Glomerular visceral epithelial cell (primary cell): ENCODE results near the gene SFRP5.

ENCODE experiments used
- DNase-seq: peaks from one replicate; pipeline ENCODE4 v3.0.0-alpha.2; 2016; ENCODE audit errors: extremely low spot score

The SFRP5 gene

DNA sequence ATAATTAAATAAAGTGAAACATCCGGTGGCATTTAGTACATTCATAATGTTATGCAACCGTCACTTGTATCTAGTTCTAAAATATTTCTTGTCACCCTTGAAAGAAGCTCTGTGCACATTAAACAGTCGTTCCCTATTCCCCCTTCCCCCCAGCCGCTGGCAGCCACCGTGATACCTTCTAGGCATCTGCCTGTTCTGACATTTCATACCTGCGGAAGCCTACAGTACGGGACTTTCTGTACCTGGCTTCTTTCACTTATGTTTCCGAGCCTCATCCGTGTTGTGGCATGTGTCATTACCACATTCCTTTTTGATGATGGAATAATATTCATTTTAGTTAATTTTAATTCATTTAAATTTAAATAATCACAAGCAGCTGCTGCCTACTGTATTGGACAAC is 13.9 kb upstream of the SFRP5 start:
- DNase-seq = no peak

DNA sequence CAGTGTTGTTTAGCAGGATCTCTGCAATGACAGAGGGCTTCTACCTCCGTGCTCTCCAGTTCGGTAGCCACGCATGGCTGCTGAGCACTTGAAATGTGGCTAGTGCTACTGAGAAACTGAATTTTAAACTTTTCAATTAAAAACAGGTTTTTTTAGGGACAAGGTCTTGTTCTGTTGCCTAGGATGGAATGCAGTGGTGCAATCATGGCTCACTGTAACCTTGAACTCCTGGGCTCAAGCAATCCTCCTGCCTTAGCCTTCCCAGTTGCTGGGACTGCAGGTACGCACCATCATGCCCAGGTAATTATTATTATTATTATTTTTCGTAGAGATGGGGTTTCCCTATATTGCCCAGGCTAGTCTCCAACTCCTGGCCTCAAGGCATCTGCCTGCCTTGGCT is 13.4 kb upstream of the SFRP5 start:
- no peak for DNase-seq

DNA sequence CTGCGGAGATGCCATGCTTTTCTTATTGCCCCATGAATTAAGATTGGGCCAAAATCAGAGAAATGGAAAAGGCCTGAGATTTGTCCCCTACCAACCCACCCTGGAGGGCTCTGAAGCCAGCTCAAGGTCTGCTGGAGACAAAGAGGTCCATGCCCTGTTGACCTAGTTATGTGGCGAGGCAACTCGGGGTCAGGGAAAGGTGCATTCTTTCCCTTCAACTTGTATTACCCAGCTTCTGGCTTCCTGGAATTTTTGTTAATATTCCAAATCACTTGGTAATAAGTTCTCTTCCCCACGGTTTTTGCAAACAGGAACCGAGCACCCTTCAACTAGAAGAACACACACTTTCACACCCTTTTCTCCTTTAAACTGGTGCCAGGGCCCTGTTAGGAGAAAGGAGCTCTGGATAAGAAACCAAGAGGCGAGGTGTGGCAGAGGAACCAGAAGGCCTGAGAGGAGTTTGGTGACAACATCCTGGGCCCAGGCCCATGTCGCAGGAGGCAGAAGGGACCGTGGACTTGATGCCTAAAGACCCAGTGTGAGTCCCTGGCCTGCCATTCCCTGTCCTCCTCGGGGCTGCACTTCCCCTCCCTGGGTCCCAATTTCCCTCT is 12.5 kb upstream of the SFRP5 start:
- no peak for DNase-seq

DNA sequence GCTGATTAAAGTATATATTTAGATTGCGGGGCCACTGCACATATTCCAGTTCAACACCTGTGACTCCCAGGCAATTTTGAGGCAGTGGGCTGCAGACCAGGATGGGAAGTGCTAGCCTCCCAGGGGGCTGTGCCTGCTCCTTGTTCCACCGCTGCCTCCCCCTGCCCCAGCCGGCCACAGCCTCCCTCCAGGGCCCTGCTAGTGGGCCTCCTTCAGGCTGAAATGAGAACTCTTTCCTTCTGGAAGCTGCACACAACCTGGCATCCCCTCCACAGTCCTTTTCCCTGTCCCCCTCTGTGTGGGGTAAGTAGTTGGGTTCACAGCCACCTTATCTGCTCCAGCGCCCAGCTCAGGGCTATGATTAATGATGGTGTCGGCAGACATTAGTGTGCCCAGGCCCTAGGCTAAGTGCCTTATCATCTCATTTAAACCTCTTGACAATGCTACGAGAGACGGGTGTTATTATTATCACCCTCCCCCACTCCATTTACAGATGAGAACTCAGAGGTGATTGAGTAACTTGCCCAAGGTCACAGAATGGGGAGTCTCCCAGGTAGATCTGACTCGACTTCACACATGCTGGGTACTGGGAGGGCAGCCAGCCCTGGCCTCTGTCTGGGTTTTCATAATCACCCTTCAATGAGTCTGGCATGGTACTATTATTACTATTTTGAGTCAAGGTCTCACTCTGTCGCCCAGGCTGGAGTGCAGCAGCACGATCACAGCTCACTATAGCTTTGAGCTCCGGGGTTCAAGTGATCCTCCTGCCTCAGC is 10.8 kb upstream of the SFRP5 start:
- DNase-seq = no peak

DNA sequence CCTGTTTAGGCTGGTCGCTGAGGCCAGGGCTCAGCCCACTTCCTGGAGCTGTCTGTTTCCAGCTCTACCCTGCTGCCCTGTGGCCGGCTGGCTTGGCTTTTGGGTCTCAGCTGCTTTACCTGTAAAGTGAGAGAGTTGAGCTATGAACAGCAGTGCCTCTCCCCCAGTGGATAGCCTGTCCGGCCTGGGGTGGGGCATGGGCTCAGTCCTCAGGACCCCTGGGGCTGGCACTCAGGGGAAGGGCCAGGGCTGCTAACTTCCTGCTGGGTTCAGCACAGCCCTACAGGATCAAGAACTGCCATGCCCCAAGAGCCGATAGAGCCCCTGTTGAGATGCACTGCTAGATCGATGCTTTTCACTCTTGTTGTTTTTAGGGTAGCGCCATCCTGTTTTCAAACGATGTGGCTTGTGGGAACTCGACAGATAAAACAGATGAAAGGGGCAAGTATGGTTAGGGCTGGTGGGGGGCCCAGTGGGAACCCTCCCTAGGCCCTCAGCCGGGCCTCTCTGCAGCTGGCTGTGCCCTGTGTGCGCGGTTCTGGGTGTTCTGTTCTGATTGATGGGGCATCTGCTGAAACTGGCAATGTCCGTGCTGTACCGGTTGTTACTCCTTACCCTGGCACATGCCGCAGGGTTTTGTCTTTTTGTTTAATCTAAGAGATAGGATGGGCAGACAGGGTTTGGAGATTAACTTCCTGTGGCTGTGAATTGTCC is 10.0 kb upstream of the SFRP5 start:
- DNase-seq = no peak

DNA sequence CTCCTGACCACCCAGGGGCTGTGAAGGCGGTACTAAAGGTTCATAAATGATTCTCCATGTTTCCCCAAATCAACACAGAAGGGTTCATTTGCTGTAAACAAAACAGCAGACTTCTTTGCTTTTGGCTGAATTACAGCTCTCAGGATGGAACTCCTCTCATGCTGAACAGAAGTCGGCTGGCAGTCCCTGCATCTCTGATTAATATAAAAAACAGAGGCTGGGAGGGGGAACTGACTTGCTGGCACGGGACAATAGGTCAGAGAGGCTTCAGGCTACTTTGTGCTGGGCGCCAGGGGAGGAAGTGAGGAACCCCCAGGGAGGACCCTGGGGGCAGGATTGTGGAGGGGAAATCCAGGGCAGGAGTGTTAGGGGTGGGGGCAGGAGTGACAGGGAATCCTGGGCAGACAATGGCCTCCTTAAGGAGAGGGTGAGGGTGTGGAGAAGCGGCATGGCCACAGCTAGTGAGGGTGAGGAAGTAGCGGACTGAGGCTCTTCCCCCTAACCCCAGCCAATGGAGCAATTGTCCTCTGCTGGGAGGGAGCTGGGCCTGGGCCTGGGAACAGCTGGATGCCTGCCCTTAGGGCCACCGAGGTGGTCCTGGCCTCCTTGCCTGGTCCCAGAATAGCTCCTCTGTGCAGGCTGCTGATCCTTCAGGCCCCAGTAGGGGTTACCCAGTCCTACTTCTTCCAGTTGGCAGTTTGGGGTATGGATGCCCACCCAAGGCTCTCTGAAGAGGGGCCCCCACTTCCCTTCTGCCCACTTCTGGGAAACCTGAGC is 9.2 kb upstream of the SFRP5 start:
- no peak for DNase-seq

DNA sequence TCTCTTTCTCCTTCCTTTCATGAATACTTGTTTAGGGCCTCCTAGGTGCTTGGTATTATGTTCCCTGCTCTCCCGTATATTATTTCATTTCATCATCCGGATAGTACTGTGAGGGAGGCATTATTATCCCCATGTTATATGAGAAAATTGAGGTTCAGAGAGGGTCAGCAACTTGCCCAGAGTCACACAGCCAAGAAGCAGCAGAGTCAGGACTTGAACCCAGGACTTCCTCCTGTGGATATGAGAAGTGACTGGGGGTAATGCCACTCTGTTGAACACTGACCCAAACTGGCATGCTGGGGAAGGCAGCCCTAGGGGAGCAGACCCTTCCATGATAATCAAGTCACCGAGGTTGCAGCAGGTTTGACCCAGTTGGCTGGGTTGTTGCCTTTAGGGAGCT is 8.2 kb upstream of the SFRP5 start:
- no peak for DNase-seq

DNA sequence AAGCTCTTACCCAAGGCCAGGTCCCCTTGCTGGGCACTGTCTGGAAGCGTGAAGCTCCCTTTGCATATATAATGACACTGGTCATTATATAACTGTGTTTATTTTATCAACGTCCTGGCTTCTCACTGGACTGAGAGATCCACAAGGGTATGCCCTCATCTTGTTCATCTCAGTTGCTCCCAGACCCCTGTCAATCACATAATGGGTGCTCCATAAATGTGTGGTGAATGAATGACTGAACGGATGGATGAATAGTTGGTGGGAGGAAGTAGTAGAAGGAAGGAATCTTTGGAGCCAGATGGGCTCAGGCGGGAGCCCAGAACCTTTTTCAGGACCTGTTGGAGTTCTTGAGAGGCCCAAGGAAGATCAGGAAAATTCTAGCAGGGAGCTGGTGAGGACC is 7.7 kb upstream of the SFRP5 start:
- no peak for DNase-seq

DNA sequence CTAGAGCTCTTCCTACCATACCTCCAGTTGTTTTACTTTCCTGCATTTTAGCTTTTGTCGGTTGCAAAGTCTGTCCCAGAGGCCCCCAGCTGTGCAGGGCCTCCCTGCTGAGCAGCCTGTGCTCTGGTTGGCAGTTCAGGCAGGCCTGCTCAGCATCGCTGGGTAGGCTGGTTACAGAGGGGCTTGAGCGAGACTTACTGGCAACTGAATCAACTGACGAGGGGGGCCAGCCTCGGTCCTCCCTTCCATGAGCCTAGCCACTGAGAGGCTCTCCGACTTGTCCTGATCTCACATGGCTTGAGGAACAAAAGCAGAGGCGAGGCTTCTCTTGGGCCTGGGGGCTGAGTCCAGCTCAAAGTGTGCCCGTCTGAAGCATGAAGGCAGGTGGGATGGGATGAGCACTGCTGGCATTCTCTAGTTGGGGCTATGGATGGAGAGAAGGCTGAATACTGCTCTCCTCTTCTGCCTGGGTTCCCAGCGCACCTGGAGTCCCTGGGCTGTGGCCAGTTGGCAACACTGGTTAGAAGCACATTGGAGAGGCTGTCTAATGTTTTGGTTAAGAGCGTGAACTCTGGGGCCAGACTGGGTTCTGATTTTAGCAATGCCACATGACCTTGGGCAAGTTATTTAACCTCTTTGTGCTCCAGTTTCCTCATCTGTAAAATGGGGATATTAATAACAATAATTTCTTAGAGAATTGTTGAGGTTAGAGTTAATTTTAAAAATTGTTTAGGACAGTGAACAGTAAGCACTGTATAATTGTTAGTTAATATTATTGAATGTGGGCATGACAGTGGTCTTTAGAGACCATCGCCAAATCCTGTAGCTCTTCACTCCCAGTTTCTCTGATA is 6.9 kb upstream of the SFRP5 start:
- DNase-seq = no peak

DNA sequence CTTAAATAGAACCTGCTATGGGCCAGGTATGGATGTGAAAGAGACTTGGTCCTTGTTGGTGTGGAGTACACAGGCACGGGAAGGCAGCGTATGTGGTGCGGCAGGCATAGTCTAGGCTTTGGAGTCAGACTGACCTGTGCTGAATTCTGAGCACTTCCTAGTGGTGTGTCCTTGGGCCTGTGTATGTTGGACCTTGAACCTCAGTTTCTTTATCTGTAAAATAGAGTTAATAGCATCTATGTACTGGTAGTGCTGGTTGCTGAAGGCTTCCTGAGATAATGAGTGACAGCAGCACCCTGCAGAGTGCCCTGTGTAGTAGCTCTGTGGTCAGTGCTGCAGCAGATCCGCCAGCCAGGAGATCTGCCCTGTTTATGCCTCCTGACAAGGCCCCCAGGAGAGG is 5.3 kb upstream of the SFRP5 start:
- DNase-seq = no peak

DNA sequence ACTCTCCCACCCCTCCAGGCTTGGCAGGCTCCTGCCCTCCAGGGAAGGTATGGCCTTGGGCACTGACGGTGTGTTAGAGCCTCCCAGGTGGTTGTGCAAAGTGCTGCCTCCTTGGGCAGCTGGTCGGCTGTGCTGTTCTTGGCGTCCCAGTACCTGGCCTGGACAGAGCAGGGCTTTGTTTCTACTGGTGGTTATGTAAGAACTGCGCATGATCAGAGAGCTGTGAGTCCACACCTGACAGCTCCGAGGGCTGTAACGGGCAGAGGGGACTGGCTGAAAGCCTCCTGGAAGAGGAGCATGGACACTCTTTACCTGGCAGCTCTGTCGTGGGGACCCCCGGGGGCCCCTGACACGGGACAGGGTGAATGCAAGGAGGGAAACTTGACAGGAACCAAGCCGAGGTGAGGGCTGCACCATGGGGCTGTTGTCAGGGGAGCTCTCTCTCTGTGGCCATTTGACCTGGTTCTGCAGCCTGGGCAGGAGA is 3.1 kb upstream of the SFRP5 start:
- no peak for DNase-seq

DNA sequence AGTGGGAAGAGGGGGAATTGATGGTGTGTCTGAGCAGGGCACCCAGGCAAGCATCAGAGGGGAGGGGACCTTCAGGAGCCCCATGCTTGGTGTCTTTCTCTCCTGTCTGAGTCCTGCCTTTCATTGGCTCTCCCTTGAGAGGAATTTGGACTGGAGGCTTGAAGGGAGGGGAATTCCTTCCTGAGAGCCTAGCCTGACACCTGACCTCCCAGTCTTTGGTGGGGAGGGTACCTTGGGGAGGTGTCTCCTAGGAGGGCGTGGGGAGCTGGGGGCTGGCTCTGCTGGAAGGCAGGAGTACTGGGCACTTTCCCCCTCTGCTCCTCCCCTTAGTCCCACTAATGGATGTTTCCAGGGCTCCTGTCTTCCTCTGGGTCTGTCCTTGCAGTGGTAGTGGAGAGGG is 1.3 kb upstream of the SFRP5 start:
- no peak for DNase-seq

DNA sequence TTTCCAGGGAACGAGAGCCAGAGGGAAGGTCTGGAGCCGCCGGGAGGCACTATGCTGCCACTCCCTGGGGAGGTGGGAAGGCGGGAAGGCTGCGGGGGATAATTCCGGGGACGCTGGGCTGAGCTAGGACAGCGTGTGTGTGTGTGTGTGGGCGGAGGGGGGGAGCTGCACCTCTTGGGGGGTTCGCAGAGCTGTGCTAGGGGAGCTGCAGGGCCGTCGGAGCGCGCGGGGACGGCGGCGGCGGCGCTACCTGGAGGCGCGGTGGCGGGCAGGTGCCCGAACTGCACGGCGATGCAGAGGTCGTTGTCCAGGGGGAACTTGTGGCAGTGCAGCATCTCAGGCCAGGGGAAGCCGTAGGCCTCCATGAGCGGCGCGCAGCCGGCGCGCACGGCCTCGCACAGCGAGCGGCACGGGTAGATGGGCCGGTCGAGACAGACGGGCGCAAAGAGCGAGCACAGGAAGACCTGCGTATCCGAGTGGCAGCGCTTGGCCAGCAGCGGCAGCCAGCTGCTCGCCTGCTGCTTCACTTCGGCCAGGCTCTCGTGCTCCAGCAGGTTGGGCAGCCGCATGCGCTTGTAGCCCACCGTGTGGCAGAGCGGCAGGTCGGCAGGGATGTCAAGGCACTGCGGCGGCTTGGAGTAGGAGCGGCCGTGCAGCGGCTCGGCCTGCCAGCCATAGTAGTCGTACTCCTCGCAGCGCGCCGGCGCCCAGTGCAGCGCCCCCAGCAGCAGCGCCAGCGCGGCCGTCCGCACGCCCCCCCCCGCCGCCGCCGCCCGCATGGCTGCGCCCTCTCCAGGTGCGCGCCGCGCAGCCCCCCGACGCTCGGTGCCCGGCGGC is 526 bp downstream of the SFRP5 start:
- peak; percentile 28 for DNase-seq

DNA sequence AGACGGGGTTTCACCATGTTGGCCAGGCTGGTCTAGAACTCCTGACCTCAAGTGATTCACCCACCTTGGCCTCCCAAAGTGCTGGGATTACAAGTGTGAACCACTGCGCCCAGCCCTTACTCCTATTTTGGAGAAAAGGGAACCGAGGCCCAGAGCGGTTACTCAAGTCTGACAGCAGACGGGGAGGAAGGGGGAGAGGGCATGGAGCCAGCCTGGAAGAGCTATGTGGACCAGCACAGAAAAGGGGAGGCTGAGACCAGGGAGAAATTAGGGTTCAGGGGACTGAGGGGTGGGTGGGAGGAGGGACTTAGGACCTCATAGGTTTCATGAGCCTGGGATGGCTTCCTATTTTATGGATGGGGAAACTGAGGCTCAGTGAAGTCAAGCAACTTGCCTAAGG is 1.5 kb downstream of the SFRP5 start:
- no peak for DNase-seq

DNA sequence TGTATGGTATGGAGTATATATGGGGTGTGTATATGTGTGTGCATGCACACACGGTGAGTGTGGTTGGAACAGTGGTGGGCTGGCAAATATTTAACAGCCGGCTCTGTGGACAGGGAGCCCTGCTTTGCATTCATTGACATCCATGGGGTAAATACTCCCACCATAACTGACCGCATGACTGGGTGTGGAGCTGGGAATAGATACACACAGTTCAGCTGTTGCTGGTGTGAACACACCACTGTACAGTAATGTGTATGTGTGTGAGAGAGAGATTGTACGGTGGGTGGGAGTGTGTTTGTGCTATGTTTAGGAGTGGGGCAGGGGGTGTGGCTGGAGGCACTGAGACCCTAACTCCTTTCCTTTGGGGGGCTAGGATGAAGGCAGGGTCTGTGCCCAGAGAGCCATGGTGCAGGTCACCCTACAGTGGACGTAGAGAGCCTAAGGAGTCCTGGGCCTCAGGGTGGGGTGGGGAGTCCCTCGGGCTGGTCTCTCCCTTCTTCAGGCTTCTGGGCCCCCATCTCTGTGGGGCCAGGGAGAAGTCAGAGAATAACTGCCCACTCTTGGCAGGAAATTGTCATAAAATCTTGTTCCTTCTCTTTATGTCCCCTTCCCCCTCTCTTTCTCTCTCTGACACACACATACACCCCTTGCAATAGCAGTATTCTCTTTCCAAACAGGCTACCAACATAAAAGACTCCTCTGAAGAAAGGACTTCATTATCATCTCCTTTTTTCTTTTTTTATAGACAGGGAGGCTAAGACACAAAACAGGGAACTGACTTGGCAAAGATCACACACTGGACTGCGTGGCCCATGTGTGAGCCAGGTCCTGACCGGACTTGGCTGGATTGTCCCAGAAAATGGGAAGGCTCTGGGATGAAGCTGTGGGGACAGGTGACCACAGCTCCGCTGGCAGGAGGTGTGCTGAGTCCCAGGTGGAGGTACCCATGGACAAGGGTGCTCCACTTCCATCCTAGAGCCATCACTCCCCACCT is 3.2 kb downstream of the SFRP5 start:
- DNase-seq = no peak

DNA sequence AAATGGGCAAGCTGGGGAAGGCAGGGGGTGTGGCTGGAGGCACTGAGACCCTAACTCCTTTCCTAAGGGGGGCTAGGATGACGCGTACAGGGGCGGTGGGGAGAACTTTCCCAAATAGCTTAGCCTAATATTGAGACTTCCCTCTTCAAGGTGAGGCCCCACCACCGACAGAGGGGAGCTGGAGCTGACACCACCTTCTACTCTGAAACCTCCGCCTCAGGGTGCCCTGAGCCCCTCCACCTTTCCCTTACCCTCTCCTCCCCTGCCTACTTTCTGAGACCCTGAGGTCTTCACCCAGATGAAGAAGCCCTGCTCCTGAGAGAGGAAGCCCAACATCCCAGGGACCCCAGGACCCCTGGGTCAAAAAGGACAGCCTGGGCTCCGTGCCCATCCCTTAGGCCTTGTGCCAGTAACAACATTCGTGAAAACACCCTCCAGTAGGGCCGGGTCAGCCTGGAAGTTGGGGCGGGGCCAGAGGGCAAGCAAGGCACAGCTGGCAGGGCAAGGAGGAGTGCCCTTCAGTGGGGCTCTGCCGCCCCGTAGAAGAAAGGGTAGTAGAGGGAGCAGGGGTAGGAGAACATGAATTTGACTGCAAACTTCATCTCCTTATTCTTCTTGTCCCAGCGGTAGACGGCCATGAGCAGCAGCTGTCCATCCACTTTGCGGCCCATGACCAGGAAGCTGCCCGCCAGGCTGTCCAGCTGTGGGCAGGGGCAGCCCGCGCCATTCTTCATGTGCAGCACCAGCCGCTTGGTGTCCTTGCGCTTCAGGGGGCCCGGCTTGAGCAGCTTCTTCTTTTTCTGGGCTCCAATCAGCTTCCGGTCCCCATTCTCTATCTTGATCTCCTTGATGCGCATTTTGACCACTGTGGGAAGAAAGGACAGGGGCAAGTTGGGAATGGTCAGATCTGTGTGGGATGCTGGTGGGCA is 4.5 kb downstream of the SFRP5 start:
- no peak for DNase-seq

DNA sequence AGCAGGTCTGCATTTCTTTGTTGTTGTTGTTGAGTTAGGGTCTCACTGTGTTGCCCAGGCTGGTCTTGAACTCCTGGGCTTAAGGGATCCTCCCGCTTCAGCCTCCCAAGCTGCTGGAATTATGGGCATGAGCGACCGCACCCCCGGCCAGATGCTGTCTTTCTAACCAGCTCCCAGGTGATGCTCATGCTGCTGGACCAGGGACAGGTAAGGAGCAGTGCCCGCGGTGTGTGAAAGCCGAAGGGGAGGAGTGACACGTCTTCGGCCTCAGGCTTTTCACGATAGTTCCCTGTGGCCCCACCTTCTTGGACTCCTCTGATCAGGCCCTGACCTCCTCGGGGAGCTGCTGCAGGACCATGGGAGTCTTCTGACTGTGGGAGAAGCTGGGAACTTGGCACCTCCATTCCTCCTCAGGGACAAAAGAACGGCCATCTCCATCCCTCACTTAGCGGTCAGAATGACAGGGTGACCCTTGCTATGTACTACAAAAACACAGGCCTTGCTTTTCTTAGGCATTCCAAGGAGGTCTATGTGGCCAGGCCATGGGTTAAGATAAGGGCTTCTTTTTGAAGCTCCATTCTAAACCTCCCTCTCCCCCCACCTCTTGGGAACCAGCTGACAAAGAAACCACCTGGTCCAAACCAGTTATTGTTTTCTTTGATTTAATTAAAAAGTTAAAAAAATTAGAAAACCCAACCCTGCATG is 5.5 kb downstream of the SFRP5 start:
- no peak for DNase-seq
